Endothelial cell of umbilical vein (primary cell): ENCODE measurements around the gene POU6F1. TPM values are rescaled to one million over a fixed set of nuclear protein-coding genes. Genes with fewer than 3 reads are reported as not detected.

Source experiments
- BruUV-seq: library from RNA; stranded (reverse); fragments of 400-500 nt; replicated peaks from 2 replicates; lab custom pipeline; 2021; lab: Mats Ljungman, UMichigan
- CTCF ChIA-PET: fragments of 300-600, 350-600 bp; sonication (Branson Sonifier 250); formaldehyde crosslinking; loops from one replicate; lab custom pipeline; 2021; ENCODE audit warnings: antibody characterized with exemption, inconsistent platforms; lab: Charles Lee
- POLR2A ChIA-PET: fragments of 300-600, 350-600 bp; sonication (Branson Sonifier 250); formaldehyde crosslinking; loops from one replicate; lab custom pipeline; 2021; ENCODE audit warnings: antibody characterized with exemption, inconsistent platforms; lab: Charles Lee
- DNase-seq: peaks from one replicate; pipeline ENCODE4 v3.0.0-alpha.2; 2011; ENCODE audit warnings: low read depth, low spot score
- FAIRE-seq: peaks from 2 replicates; lab custom pipeline; 2011; peaks lifted over from hg19 to GRCh38; lab: Jason Lieb, UNC
- H2AFZ ChIP-seq: 2 replicates; pipeline ENCODE4 v1.6.0; 2012; ENCODE audit warnings: low read depth, low read length, control low read depth, inconsistent platforms
- H3K27ac ChIP-seq: 2 replicates; pipeline ENCODE4 v1.5.1; 2011; ENCODE audit warnings: low read depth, mild to moderate bottlenecking, control low read depth, low read length, moderate library complexity; ENCODE audit not compliant: insufficient read depth
- H3K27me3 ChIP-seq, 2 experiments: 2 replicates each; pipeline versions ENCODE4 v1.6.0 to v1.6.1; 2011; ENCODE audit warnings: low read length in 2 of 2, mixed read lengths in 1 of 2; ENCODE audit not compliant: control insufficient read depth in 2 of 2, insufficient read depth in 2 of 2
- H3K36me3 ChIP-seq, 2 experiments: 2 replicates in 1 of 2; 3 replicates in 1 of 2; pipeline ENCODE4 v1.5.1; 2011; ENCODE audit warnings: low read length in 2 of 2, mild to moderate bottlenecking in 1 of 2, moderate library complexity in 1 of 2; ENCODE audit not compliant: control insufficient read depth in 2 of 2, insufficient read depth in 2 of 2; ENCODE audit errors: extremely low read depth in 1 of 2
- H3K4me1 ChIP-seq: 3 replicates; pipeline ENCODE4 v1.5.1; 2011; ENCODE audit warnings: mild to moderate bottlenecking, low read length; ENCODE audit not compliant: control insufficient read depth, insufficient read depth; ENCODE audit errors: extremely low read depth
- H3K4me2 ChIP-seq: 2 replicates; pipeline ENCODE4 v1.6.1; 2011; ENCODE audit warnings: low read length, control low read depth, mixed read lengths; ENCODE audit not compliant: insufficient read depth
- H3K4me3 ChIP-seq, 3 experiments: fragments of 200-600 bp in 1 of 3; sonication (generic), shearing (Covaris generic) in 1 of 3; replicated peaks in 1 of 3; 2 replicates each; pipeline ENCODE4 v1.5.1; 2011 to 2016; ENCODE audit warnings: control low read depth in 3 of 3, low read length in 3 of 3, mild to moderate bottlenecking in 2 of 3, inconsistent platforms in 1 of 3, low read depth in 1 of 3, moderate library complexity in 1 of 3; ENCODE audit not compliant: insufficient read depth in 1 of 3
- H3K79me2 ChIP-seq: 2 replicates; pipeline ENCODE4 v1.6.0; 2012; ENCODE audit warnings: low read length, inconsistent platforms; ENCODE audit not compliant: control insufficient read depth, insufficient read depth
- H3K9ac ChIP-seq: replicated peaks from 2 replicates; pipeline ENCODE3; 2011; ENCODE audit warnings: low read length, control low read depth; ENCODE audit not compliant: insufficient read depth; ENCODE audit errors: extremely low read depth
- H3K9me1 ChIP-seq: replicated peaks from 3 replicates; pipeline ENCODE4 v1.6.0; 2011; ENCODE audit warnings: mild to moderate bottlenecking, low read length; ENCODE audit not compliant: control insufficient read depth, insufficient read depth; ENCODE audit errors: extremely low read depth
- H3K9me3 ChIP-seq: replicated peaks from 2 replicates; pipeline ENCODE4 v1.5.1; 2012; ENCODE audit warnings: low read length, inconsistent platforms; ENCODE audit not compliant: control insufficient read depth, insufficient read depth
- H4K20me1 ChIP-seq: replicated peaks from 2 replicates; pipeline ENCODE3; 2011; ENCODE audit warnings: mild to moderate bottlenecking, low read length; ENCODE audit not compliant: control insufficient read depth, insufficient read depth; ENCODE audit errors: extremely low read depth
- CTCF ChIP-seq, 2 donors: IDR thresholded peaks; 1 replicate in 1 of 2; 2 replicates in 1 of 2; pipeline ENCODE4 v1.5.1; 2011; ENCODE audit warnings: low read length in 2 of 2, mild to moderate bottlenecking in 2 of 2, moderate library complexity in 2 of 2, control low read depth in 1 of 2, inconsistent platforms in 1 of 2, low read depth in 1 of 2; ENCODE audit not compliant: insufficient read depth in 1 of 2; ENCODE audit errors: extremely low read depth in 1 of 2
- EZH2 ChIP-seq: IDR thresholded peaks from 2 replicates; pipeline ENCODE4 v1.6.1; 2012; ENCODE audit warnings: borderline replicate concordance, low read depth, mild to moderate bottlenecking, moderate library complexity, low read length, inconsistent platforms; ENCODE audit not compliant: severe bottlenecking
- FOS ChIP-seq: IDR thresholded peaks from 2 replicates; pipeline ENCODE4 v1.6.1; 2011; ENCODE audit warnings: mild to moderate bottlenecking, low read length, moderate library complexity, borderline replicate concordance; ENCODE audit not compliant: insufficient read depth
- MAX ChIP-seq: IDR thresholded peaks from 2 replicates; pipeline ENCODE4 v1.6.1; 2011; ENCODE audit not compliant: insufficient read depth, insufficient read length
- POLR2AphosphoS5 ChIP-seq: IDR thresholded peaks from 2 replicates; pipeline ENCODE4 v1.6.1; 2012; ENCODE audit warnings: low read depth, mild to moderate bottlenecking, control low read depth, low read length, moderate library complexity; ENCODE audit not compliant: insufficient read depth
- dilution Hi-C: fragments of 300-500 bp; cut with MboI; formaldehyde crosslinking; loops from one replicate; pipeline ENCODE4 v1.15.0; 2019; ENCODE audit warnings: low sequenced_read_pairs; ENCODE audit not compliant: extremely low pct_ligation_motif_present
- intact Hi-C: fragments of 100-400 bp; cut with micrococcal nuclease; formaldehyde crosslinking; loops from one replicate; pipeline ENCODE4 v1.10.0; 2022
- polyA plus RNA-seq, 4 experiments: library from polyadenylated mRNA; depleted of rRNA in 3 of 4; stranded (reverse) in 3 of 4; unstranded in 1 of 4; fragments of >200 nt; gene quantifications; 2 replicates each; pipeline versions ENCODE4 v1.2.1 to v1.2.3, GENCODE V29; 2011 to 2012; ENCODE audit warnings: missing spikeins in 1 of 4
- total RNA-seq: library from RNA; stranded (reverse); gene quantifications from 2 replicates; pipeline ENCODE4 v1.2.3, GENCODE V29; 2021

The POU6F1 gene
- total and polyA plus RNA-seq, 2 donors (not counting 3 experiments of a cell fraction or from before 2014, with no cell fraction given) = 5.4 to 14.4 TPM

DNA sequence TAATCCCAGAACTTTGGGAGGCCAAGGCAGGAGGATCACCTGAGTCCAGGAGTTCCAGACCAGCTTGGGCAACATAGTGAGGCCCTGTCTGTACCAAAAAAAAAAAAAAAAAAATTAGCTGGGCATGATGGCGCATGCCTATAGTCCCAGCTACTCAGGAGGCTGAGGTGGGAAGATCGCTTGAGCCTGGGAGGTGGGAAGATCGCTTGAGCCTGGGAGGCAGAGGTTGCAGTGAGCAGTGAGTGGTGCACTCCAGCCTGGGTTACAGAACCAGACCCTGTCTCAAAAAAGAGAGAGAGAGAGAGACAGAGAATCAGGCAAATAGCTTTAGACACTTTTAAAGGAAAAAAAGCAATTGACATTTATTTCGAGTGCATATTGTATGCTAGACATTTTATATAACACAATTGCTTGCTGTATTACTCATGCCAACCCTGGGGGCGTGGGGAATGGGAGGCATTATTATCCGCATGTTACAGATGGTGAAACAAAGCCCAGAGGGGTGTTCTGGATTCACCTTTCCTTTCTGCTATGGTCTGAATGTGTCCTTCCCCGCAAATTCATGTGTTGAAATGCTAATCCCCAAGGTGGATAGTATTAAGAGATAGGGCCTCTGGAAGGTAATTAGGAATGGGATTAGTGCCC, 9.7 kb downstream of the POU6F1 start:
- Histone ChIP-seq H3K36me3 (no peaks in the 10 kb centered on the region), H3K27ac (no peak overlapping the region), H4K20me1 (no peaks in the 10 kb centered on the region), H3K4me1 (no peaks in the 10 kb centered on the region), H3K9me1 (no peaks in the 10 kb centered on the region), H3K4me3 (no peak overlapping the region), H3K9me3 (no peaks in the 10 kb centered on the region), H3K4me2 (no peak overlapping the region), H3K9ac (no peak overlapping the region), H2AFZ (no peak overlapping the region), H3K27me3 (no peaks in the 10 kb centered on the region), H3K79me2 (no peaks in the 10 kb centered on the region)
- ChIA-PET CTCF (no interaction called here), POLR2A (no interaction called here)
- intact Hi-C loops = no loop called here
- TF ChIP-seq FOS (no peak), CTCF (IDR thresholded peaks at IDR 0.05; ENCODE audit: extremely low read depth in 1 of 2, insufficient read depth in 1 of 2, low read depth in 1 of 2, low read length in 2 of 2) (no peak), EZH2 (no peak), POLR2AphosphoS5 (no peak), MAX (no peak)
- dilution Hi-C loops = no loop called here
- FAIRE-seq (no peak), DNase-seq (no peak)
- BruUV-seq = no TSS peak
